GM21619 (cell line): ENCODE results near the gene CTNNA2.
"Not testable (repeated sequence)": the region's sequence is repeated elsewhere in the genome, so short reads cannot be mapped to it uniquely, and the experiment has no call there.

Source experiments
- ATAC-seq: cut with Tn5 transposase; IDR thresholded peaks from one replicate; pipeline ENCODE4 v1.9.1; 2021; ENCODE audit not compliant: unreplicated experiment

The CTNNA2 gene

DNA sequence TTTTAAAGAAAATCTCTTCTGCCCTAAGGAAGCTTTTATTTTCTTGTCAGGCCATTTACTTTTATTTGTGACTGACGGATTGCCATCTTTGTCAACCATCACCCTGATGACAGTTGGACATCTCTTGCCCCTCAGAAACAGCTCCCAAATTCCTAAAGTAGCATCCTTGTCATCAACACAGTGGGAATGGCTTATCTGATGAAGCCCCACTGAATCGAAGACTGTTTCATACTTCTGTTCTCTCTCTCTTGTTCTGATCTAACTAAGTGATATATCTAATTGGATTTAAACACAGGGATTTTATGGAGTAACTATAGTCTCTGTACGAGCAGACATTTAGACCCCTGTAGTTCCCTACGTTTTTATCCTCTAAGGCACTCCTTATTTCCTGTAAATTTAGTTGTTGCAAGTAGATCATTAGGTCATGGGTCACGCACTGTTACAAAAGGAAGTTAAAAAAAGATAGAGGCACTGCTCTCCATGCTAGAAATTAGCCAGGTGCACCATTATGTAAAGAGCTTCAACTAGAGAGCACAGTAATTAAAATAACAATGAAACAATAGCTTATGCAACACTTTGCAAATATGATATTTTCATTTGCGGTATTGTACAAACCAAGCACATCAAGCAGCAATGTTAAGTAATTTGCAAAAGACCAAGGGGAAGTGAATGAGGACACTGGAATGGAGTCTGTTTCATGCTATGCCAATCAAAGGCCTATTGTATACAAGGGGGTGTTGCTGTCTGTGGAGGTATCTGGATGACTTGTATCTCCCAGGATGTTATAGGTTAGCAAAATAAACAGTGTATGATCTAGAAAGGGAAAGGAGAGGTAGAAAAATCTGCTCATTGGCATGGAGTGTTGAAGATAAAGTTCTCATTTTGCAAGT lies 507.0 kb downstream of the CTNNA2 start:
- ATAC-seq: no peak

DNA sequence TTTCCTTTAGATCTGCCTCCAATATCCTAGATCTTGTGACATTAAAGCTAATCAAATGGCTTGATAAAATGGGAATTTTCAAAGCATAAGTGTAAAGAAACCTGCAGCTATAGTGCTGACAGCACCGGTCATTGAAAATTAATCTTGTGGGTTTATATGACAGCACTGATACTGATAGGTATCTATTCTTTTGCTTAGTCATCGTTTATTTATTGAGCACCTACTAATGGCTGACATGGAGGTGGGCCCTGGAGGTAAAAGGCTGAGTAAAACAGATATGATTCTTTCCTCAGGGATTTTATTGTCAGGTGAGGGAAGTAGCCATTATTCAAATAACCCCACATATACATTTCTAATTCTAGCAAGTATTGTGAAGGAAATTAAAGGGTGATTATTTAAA lies 509.2 kb downstream of the CTNNA2 start:
- ATAC-seq: no peak

DNA sequence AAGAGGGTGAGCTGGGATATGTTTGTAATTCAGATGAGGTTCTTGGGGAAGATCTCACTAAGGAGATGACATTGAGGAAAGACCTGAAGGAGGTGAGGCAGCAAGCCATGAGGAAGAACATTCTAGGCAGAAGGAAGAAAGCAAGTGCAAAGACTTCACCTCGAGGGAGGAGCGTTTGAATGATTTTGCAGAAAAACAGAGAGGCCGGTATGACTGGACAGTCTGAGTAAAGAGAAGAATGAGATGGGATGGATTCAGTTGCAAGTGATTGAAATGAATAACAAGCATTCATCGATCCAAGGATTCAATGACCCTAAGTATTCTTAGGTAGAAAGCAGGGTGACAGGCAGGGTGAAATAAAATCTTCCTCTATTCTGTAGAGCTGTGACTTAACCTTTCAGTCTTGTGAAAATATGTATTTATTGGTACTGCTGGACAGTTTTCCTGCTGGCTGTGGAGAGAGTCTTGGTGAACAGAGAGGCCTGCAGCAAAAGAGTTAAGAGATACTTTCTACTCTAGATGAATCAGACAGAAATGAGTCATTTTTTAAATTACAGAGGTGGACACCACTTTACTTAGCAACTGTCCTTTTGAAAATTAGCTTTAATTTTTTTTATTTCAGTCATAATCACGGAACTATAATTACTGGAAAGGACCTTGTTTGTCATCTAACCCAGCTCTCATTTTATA lies 513.3 kb downstream of the CTNNA2 start:
- no peak for ATAC-seq

- no peak for ATAC-seq
These were observed 515.2 kb downstream of the CTNNA2 start for GRCh38 chr2:80028051-80028450.

DNA sequence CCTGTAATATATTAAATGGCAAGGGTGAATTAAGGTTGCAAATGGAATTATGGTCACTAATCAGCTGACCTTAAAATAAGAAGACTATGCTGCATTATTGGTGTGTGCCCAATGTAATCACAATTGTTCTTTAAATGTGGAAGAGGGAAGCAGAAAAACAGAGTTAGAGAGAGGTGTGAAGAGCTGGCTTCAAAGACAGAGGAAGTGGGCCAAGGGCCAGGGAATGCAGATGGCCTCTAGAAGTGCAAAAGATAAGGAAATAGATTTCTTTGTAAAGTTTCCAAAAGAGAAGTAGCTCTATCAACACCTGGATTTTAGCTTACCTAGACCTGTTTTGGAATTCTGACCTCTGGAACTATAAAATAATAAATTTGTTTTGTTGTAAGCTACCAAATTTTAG lies 515.7 kb downstream of the CTNNA2 start:
- no peak for ATAC-seq

GRCh38 chr2:80030135-80030534 lies 517.3 kb downstream of the CTNNA2 start:
- ATAC-seq: no peak

- not testable (repeated sequence) for ATAC-seq
These were observed 519.8 kb downstream of the CTNNA2 start for GRCh38 chr2:80032684-80033083.

DNA sequence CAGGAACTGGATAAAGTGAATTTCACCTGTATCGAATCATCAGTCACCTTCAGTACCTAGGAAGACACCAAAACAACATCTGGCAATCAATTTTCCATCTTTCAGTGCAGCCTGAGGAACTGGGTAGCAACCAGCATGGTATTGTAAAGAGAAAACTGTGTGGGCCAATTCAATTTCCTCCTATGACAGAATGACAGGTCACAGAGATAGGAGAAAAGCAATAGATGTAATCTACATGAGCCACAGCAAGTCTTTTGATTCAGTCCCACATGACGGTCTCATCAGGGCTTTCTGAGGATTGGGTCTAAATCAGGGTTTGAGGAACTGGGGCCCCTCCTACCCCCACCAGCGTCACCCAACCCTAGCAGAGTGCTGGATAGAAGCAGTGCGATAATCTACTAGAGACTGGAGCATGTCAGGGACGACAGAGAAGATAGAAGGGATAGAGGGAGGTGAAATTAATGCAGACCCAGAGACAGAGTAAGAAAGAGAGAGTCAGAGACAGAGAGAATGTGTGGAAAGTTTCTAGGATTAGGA lies 523.0 kb downstream of the CTNNA2 start:
- ATAC-seq: no peak

GRCh38 chr2:80037310-80037709 lies 524.5 kb downstream of the CTNNA2 start:
- ATAC-seq: no peak

- ATAC-seq: no peak
These were observed 527.4 kb downstream of the CTNNA2 start for GRCh38 chr2:80040226-80040625.

DNA sequence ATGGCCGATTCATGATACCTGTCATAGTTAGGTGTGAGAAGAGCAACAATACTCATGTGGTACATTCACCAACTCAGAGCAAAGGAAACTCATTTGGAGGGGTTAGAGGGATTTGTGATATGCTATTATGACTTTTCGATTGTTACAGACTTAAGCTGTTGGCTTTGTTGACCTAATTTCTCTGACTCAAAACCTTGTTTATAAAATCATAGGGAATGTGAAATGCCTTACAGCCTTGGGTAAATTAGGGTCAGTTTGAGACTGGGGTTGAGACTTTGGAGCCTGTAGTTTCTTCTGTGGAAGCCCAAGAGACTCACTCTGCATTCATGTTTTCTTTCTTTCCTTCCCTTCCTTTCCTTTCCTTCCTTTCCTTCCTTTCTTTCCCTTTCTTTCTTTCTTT lies 529.8 kb downstream of the CTNNA2 start:
- no peak for ATAC-seq

- no peak for ATAC-seq
These were observed 535.4 kb downstream of the CTNNA2 start for GRCh38 chr2:80048296-80048695.

DNA sequence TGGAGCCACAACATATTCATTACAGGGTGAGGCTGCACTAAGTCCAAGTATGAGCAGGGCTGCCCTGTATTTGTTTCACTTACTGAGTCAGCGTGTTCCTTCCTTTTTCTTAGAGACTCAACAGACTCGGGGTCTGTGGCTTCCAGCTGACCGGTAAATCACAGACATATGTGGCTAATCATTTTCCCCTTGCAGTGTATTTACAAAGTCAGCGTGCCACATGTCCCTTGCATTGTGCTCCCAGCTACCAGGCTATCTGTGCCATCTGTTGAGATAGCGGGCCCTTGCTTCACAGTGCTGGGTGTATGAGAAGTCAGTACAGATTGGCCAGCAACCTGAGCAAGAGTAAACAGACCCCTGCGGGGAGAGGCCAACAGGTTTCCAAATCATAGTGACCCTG lies 537.4 kb downstream of the CTNNA2 start:
- no peak for ATAC-seq

DNA sequence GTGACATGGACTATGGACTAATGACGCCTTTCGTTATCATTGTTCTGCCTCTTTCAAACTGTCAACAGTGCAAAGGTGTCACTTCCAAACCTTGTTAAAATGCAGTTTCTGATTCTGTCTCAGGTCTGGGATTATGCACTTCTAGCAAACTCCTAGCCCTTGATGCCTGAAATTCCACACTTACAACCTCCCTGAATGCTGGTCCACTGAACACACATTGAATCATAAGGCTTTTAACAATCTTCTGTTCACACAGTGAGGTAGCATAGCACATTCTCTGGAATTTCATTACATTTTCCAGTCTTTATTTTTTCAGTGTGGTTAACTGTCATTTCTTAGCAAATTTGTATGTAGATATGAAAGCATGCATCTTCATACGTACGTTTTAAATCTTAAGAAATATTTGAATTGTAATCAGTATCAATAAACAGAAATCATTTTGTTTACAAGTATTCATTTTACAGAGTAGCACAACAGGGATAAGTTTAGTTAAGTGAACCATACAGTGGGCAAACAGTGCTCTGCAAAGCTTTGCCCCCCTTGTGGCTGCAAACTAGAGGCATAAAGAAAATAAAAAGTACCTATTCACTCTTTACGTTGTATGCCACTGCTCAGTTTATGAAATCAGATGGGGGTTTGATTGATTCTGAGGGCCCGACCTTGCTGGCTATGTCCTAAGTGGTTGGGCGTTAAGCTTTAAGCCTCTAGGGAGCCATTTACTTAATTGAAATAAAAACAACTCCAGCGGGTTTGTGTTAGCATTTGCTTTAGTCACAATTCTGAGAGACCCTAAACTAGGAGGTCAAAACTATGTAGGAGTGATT lies 540.9 kb downstream of the CTNNA2 start:
- no peak for ATAC-seq

DNA sequence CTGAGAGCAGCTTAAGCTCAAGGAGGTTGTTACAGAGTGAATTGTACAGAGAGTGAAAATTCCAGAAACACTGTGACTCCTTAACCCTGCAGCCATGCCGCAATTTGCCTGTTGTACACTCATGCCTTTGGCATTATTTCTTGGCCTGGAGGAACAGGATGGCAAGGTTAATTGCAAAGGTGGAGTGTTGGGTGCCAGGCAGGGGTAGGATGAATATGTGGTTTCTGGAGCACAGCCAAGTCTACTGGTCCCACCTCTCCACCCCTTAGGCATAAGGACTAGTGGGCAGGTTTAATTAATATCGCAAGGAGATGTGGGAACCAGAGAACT lies 541.5 kb downstream of the CTNNA2 start:
- no peak for ATAC-seq

- ATAC-seq: no peak
These were observed 545.1 kb downstream of the CTNNA2 start for GRCh38 chr2:80057956-80058355.

- no peak for ATAC-seq
These were observed 545.7 kb downstream of the CTNNA2 start for GRCh38 chr2:80058562-80058961.

DNA sequence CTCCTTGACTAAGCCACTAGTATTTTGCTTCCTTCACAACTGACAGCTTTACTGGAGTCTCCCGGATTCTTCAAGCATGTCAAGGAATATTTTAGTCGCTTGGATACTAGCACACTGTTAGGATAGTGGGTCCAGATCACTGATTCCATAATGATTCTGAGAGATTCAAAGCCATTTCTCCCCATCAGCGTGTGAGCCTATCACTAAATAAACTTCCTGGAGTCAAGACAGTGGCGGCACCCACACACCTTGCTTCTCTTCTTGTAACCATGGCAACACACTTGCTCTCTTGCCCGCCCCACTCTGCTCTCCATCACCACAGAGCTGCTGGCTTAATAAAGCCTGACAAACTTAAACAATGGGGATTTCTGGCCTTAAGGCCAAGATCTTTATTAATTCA lies 546.6 kb downstream of the CTNNA2 start:
- no peak for ATAC-seq

DNA sequence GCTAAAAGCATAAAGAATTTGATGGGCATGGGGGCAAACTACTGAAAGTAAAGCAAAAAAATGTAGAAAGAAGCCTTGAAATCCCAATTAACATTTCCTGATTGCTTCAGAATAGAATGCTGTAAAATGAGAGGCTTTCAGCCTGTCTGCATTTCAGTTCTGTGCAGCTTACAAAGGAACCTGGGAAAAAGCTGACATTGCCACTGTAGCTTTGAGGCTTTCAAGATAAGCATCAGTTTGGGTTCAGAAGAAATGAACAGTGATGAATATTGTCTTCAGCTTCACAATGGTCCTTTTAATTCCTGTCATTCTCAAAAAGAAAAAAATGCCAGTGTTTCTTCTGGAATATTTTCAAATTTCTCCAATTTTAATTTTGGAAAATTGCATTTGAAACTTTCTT lies 549.0 kb downstream of the CTNNA2 start:
- ATAC-seq: no peak

GRCh38 chr2:80062298-80062697 lies 549.4 kb downstream of the CTNNA2 start:
- ATAC-seq: no peak

DNA sequence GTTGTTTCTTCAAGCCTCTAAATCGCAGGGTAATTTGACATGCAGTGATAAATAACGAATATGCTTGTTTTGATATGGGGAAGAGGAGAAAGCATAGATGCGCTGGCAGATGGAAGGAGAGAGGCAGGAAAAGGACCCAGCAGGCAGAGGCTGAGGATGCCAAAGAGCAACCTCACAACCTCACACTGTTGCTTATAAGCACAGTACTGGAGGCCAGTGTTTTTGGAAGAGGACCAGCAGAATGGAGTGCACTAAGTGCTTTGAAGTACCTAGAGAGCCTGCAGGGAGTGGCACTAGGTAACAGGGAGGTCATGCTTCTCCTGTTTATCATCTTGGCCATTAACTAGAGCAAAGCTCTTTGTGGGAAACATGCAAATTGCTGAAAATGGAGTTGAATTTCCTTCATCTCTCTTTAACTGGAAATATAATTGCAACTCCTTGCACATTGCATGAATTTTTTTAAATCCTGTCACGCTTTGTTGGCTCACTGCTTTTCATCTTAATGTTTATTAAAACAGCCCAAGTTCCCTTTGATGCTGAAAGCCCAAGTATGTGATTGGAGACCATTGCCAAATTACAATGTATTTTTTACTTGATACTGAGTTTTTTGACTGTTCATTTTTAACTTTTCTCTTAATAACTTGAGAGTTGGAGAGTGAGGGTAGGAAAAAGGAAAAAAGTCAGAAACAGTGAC lies 555.3 kb downstream of the CTNNA2 start:
- no peak for ATAC-seq
